PFSK-1 (cell line): ENCODE results near the gene EEPD1.

ENCODE experiments used
- FOXP2 ChIP-seq: optimal IDR thresholded peaks from 2 replicates; pipeline ENCODE3; 2011; ENCODE audit warnings: borderline replicate concordance, control low read depth, inconsistent platforms; ENCODE audit not compliant: insufficient read depth; ENCODE audit errors: extremely low read length, extremely low read depth
- POLR2AphosphoS5 ChIP-seq: IDR thresholded peaks from 2 replicates; pipeline ENCODE4 v1.6.1; 2012; ENCODE audit warnings: low read depth, mild to moderate bottlenecking, control low read depth, low read length, moderate library complexity
- REST ChIP-seq, 2 experiments: IDR thresholded peaks; 2 replicates each; pipeline versions ENCODE4 v1.6.1 to v1.8.0; 2011 to 2012; ENCODE audit warnings: low read depth in 2 of 2, low read length in 2 of 2, control low read depth in 1 of 2, inconsistent platforms in 1 of 2, mild to moderate bottlenecking in 1 of 2, moderate library complexity in 1 of 2; ENCODE audit not compliant: insufficient read depth in 1 of 2
- SIN3A ChIP-seq: IDR thresholded peaks from 2 replicates; pipeline ENCODE4 v1.6.1; 2012; ENCODE audit warnings: mild to moderate bottlenecking, low read length, moderate library complexity, borderline replicate concordance; ENCODE audit not compliant: insufficient read depth
- TAF1 ChIP-seq: IDR thresholded peaks from 2 replicates; pipeline ENCODE4 v1.6.1; 2012; ENCODE audit warnings: low read length, control low read depth, borderline replicate concordance; ENCODE audit not compliant: insufficient read depth

Gene EEPD1

GRCh38 chr7:36299223-36299774 is 146.2 kb downstream of the EEPD1 start:
- no peak for TF ChIP-seq TAF1
- TF ChIP-seq FOXP2 = no peak
- TF ChIP-seq REST (IDR thresholded peaks at IDR 0.05; ENCODE audit: insufficient read depth in 1 of 2, low read depth in 2 of 2, low read length in 2 of 2) = no peak
- TF ChIP-seq POLR2AphosphoS5 = no peak
- no peak for TF ChIP-seq SIN3A

GRCh38 chr7:36299823-36300341 is 146.8 kb downstream of the EEPD1 start:
- no peak for TF ChIP-seq TAF1
- TF ChIP-seq FOXP2 = no peak
- TF ChIP-seq REST (IDR thresholded peaks at IDR 0.05; ENCODE audit: insufficient read depth in 1 of 2, low read depth in 2 of 2, low read length in 2 of 2) = no peak
- TF ChIP-seq SIN3A = no peak
- no peak for TF ChIP-seq POLR2AphosphoS5

GRCh38 chr7:36300696-36301350 is 147.8 kb downstream of the EEPD1 start:
- TF ChIP-seq FOXP2 (no peak), TAF1 (no peak)

- TF ChIP-seq TAF1 = no peak
- TF ChIP-seq FOXP2 = no peak
- TF ChIP-seq POLR2AphosphoS5 = no peak
- TF ChIP-seq REST (IDR thresholded peaks at IDR 0.05; ENCODE audit: insufficient read depth in 1 of 2, low read depth in 2 of 2, low read length in 2 of 2) = no peak
- TF ChIP-seq SIN3A = no peak
Observed at GRCh38 chr7:36301914-36302771, 149.1 kb downstream of the EEPD1 start.

- TF ChIP-seq POLR2AphosphoS5 = no peak
- no peak for TF ChIP-seq REST (IDR thresholded peaks at IDR 0.05; ENCODE audit: insufficient read depth in 1 of 2, low read depth in 2 of 2, low read length in 2 of 2)
- no peak for TF ChIP-seq TAF1
- TF ChIP-seq FOXP2 = no peak
- no peak for TF ChIP-seq SIN3A
Observed at GRCh38 chr7:36303202-36304098, 150.4 kb downstream of the EEPD1 start.
